GM12875 (cell line): ENCODE measurements around the gene LTF.

Source experiments
- H3K4me3 ChIP-seq: one replicate; pipeline ENCODE4 v1.5.1; 2011; ENCODE audit warnings: low read depth, low read length, control low read depth
- TF ChIP-seq, protein P1 (sequence below): IDR thresholded peaks from 2 replicates; pipeline ENCODE4 v1.5.1; 2011; ENCODE audit warnings: low read depth, mild to moderate bottlenecking, control low read depth, inconsistent platforms, low read length, moderate library complexity, borderline replicate concordance; ENCODE audit not compliant: insufficient read depth

Gene LTF

DNA sequence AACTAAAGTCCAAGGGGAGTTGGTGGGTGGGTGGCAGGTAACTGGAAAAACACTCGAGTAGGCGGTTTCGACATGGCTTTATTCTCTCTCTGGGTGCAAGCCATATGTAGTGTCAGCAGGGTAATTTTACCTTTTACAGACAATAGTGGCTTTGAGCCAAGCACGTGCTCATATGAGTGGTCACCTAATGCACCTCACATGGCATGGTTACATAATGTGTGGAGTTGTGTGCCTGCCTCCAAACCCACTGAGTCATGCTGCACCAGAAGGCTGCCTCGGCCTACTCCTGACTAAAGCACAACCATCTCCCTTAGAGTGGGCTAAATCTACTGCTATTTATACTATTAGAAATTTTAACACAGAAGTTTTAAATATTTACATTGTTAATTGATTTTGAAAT is 41.1 kb downstream of the LTF start:
- no peak overlapping the region for H3K4me3 ChIP-seq
- TF ChIP-seq, protein P1, sequence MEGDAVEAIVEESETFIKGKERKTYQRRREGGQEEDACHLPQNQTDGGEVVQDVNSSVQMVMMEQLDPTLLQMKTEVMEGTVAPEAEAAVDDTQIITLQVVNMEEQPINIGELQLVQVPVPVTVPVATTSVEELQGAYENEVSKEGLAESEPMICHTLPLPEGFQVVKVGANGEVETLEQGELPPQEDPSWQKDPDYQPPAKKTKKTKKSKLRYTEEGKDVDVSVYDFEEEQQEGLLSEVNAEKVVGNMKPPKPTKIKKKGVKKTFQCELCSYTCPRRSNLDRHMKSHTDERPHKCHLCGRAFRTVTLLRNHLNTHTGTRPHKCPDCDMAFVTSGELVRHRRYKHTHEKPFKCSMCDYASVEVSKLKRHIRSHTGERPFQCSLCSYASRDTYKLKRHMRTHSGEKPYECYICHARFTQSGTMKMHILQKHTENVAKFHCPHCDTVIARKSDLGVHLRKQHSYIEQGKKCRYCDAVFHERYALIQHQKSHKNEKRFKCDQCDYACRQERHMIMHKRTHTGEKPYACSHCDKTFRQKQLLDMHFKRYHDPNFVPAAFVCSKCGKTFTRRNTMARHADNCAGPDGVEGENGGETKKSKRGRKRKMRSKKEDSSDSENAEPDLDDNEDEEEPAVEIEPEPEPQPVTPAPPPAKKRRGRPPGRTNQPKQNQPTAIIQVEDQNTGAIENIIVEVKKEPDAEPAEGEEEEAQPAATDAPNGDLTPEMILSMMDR = no peak

DNA sequence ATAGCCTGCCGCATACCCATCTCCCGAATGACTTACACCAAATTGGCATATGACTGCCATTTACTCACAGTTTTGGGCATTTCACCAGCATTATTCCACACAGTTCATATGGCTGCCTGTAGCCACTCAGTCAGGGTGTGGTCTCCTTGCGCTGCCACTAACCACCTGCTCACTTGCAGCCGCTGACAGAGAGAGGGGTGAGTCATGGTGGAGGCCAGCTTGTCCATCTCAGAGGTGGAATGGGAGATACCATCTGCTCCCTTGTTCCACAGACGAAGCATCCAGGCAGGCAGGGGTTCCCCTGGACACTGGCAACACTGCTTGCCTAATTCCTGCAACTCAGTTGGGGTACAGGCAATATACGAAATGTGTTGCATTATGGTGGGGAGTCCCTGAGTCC is 42.1 kb downstream of the LTF start:
- H3K4me3 ChIP-seq = no peak overlapping the region
- TF ChIP-seq, protein P1 = no peak

DNA sequence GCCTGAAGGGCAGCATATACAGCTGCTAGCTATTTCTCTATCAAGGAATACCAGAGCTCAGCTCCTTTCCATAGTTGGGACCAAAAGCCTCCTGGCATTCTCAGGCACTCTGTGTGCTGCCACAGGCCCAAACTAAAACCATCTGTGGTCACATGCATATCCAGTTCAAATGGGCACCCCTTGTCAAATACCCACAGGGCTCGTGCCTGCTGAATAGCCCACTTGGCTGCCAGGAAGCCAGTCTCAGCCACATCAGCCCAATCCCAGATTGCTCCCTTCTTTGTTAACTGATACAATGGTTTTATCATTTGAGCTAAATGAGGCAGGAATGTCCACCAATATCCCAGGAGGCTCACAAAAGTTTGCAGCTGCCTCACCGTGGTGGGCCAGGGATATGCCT is 43.8 kb downstream of the LTF start:
- TF ChIP-seq, protein P1 = no peak
- H3K4me3 ChIP-seq = no peak overlapping the region

DNA sequence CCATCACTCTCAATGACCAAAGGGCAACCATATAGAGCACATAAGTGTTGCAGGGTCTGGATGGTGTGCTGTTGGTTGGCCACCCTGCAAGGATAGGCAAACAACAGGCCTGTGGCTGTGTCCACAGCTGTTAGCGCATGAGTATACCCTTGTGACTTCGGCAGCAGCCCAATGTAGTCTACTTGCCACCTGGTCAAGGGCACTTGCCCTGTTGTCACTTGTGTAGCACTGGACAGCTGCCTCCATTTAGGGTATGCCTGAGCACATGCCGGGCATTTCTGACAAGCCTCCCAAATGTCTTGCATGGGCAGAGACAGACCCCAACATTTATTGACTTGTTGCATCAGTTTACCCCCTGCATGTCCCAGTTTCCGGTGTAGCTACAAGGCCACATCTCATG is 44.9 kb downstream of the LTF start:
- no peak overlapping the region for H3K4me3 ChIP-seq
- TF ChIP-seq, protein P1 = no peak

DNA sequence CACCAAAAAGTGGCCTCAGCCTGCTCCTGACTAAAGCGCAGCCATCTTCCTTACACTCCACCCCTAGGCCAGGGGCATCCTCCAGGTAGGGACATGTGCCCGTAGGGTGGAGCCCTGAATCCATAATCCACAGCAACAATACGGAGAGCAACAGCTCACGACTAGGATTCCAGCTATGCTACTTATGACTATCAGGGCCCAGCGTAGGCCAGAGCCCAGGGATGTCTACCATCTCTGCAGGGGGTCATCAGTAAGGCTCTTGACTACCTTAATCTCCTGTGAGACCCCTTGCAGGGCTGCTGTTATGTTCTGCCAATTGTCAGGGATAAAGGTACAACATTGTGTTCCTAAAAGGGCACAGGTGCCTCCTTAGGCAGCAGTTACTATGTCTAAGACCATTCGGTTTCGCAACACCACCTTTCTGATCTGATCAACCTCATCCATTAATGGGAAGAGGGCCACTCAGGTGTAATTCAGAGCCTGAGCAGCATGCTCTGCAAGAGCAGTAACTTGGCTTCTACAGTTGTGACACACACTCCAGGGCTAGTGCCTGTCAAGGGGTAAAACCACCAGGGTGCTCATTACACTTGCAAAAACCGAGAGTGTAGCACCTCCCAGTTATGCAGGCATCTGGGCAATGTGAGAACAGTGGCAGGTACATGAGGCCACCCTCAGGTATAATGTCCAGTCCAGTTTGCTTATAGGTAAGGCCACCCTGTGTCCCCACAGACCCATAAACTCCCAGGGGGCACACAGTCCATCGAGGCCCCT is 46.7 kb downstream of the LTF start:
- TF ChIP-seq, protein P1 = no peak
- H3K4me3 ChIP-seq = no peak overlapping the region

DNA sequence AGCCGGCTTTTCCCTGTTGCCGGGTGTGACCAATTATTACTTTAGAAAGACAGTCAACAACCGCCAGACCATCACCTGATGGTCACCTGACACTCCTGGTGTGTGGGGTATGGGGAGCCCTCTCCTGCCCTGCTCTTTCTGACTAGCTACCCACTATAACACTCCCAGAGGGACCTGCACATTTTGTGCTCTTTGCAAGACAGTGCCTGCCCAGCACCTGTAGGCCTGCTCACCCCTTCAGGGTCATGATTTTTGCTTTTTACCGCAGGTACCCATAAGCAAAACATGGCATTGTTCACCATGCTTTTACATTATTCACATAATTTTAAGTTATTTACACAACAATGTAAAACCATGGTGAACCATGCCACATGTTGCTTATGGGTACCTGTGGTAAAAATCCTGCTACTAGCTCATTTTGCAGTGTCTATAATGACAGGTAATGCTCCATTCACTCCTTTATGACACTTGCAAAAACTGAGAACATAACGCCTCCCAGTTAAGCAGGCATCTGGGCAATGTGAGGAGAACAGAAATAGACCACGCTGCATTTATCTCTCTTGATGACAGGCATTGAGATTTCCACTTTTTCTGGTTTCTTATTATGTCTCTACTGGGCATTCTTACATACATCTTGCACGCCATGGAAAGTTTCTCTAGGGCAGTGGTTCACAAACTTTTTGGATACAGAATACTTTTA is 47.7 kb downstream of the LTF start:
- TF ChIP-seq, protein P1 = no peak
- no peak overlapping the region for H3K4me3 ChIP-seq
